Endothelial cell (in vitro differentiated cells): ENCODE results near the gene FDX2. TPM values are rescaled to one million over a fixed set of nuclear protein-coding genes. Genes with fewer than 3 reads are reported as not detected.
"Not testable (repeated sequence)": the region's sequence is repeated elsewhere in the genome, so short reads cannot be mapped to it uniquely, and the experiment has no call there.

Experiments
- DNase-seq: peaks from one replicate; pipeline ENCODE4 v3.0.0; 2021; ENCODE audit warnings: low spot score
- H3K27ac Mint-ChIP-seq: one replicate; pipeline ENCODE4 v1.8.0; 2021; ENCODE audit warnings: mixed read lengths, inconsistent platforms; ENCODE audit not compliant: unreplicated experiment
- H3K27me3 Mint-ChIP-seq: one replicate; pipeline ENCODE4 v1.8.0; 2021; ENCODE audit warnings: mild to moderate bottlenecking, moderate library complexity, mixed read lengths, inconsistent platforms; ENCODE audit not compliant: unreplicated experiment
- H3K36me3 Mint-ChIP-seq: one replicate; pipeline ENCODE4 v1.8.0; 2021; ENCODE audit warnings: mild to moderate bottlenecking, low read depth, mixed read lengths, inconsistent platforms; ENCODE audit not compliant: unreplicated experiment
- H3K4me1 Mint-ChIP-seq: one replicate; pipeline ENCODE4 v1.8.0; 2021; ENCODE audit warnings: mild to moderate bottlenecking, mixed read lengths, inconsistent platforms; ENCODE audit not compliant: unreplicated experiment
- H3K4me3 Mint-ChIP-seq: one replicate; pipeline ENCODE4 v1.8.0; 2021; ENCODE audit warnings: mild to moderate bottlenecking, mixed read lengths, inconsistent platforms; ENCODE audit not compliant: unreplicated experiment
- H3K9me3 Mint-ChIP-seq: one replicate; pipeline ENCODE4 v1.8.0; 2021; ENCODE audit warnings: mixed read lengths, inconsistent platforms; ENCODE audit not compliant: unreplicated experiment
- total RNA-seq: library from RNA; stranded (reverse); fragmentation: NEBNext Ultra II Directional; extraction: Animal tissue kit (Norgen Biotek cat#: 25700); gene quantifications from one replicate; pipeline ENCODE4 v1.2.1, GENCODE V29; 2021; ENCODE audit not compliant: unreplicated experiment
- TF ChIP-seq, protein P1 (sequence below): fragments of 200-600 bp; sonication (generic); IDR thresholded peaks from one replicate; pipeline ENCODE4 v1.5.0; 2021; ENCODE audit warnings: antibody characterized with exemption; ENCODE audit not compliant: unreplicated experiment

FDX2 gene
- total RNA-seq, 1 donor from 2014 or later: 18.9 TPM

DNA sequence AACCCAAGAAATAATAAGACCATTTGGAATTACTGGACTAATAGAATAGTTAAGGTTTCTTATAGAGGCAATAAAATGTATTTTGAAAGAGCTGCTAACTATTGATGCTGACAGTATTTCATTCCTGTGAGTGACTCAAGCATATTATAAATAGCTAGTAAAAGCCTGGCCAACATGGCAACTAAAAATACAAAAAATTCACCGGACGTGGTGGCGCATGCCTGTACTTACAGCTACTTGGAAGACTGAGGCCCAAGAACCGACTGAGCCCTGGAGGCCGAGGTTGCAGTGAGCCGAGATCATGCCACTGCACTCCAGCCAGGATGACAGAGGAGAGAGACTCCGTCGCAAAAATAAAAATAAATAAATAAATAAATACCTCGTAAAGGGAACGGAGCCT is 29.0 kb upstream of the FDX2 start:
- DNase-seq: no peak
- Mint-ChIP-seq H3K4me3 (no peak overlapping the region), H3K9me3 (no peaks in the 10 kb centered on the region), H3K27me3 (peaks cover 4% of the 10 kb centered on the region), H3K36me3 (no peaks in the 10 kb centered on the region), H3K27ac (no peak overlapping the region), H3K4me1 (no peaks in the 10 kb centered on the region)
- TF ChIP-seq, protein P1, sequence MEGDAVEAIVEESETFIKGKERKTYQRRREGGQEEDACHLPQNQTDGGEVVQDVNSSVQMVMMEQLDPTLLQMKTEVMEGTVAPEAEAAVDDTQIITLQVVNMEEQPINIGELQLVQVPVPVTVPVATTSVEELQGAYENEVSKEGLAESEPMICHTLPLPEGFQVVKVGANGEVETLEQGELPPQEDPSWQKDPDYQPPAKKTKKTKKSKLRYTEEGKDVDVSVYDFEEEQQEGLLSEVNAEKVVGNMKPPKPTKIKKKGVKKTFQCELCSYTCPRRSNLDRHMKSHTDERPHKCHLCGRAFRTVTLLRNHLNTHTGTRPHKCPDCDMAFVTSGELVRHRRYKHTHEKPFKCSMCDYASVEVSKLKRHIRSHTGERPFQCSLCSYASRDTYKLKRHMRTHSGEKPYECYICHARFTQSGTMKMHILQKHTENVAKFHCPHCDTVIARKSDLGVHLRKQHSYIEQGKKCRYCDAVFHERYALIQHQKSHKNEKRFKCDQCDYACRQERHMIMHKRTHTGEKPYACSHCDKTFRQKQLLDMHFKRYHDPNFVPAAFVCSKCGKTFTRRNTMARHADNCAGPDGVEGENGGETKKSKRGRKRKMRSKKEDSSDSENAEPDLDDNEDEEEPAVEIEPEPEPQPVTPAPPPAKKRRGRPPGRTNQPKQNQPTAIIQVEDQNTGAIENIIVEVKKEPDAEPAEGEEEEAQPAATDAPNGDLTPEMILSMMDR: no peak

GRCh38 chr19:10343495-10343894 is 27.7 kb upstream of the FDX2 start:
- TF ChIP-seq, protein P1: no peak
- no peak for DNase-seq
- no peaks in the 10 kb centered on the region for H3K9me3 Mint-ChIP-seq

GRCh38 chr19:10339977-10340376 is 24.2 kb upstream of the FDX2 start:
- no peak overlapping the region for H3K4me3 Mint-ChIP-seq
- no peaks in the 10 kb centered on the region for H3K9me3 Mint-ChIP-seq
- TF ChIP-seq, protein P1: no peak
- peaks cover 12% of the 10 kb centered on the region for H3K27me3 Mint-ChIP-seq
- H3K36me3 Mint-ChIP-seq: peaks cover 3% of the 10 kb centered on the region
- H3K4me1 Mint-ChIP-seq: peaks cover 4% of the 10 kb centered on the region
- no peak for DNase-seq
- H3K27ac Mint-ChIP-seq: no peak overlapping the region

More at GRCh38 chr19:10343495-10343894, 27.7 kb upstream of the FDX2 start:
- Mint-ChIP-seq H3K4me1 (peaks cover 4% of the 10 kb centered on the region), H3K27ac (no peak overlapping the region), H3K27me3 (peaks cover 7% of the 10 kb centered on the region), H3K4me3 (no peak overlapping the region), H3K36me3 (peaks cover 3% of the 10 kb centered on the region)

DNA sequence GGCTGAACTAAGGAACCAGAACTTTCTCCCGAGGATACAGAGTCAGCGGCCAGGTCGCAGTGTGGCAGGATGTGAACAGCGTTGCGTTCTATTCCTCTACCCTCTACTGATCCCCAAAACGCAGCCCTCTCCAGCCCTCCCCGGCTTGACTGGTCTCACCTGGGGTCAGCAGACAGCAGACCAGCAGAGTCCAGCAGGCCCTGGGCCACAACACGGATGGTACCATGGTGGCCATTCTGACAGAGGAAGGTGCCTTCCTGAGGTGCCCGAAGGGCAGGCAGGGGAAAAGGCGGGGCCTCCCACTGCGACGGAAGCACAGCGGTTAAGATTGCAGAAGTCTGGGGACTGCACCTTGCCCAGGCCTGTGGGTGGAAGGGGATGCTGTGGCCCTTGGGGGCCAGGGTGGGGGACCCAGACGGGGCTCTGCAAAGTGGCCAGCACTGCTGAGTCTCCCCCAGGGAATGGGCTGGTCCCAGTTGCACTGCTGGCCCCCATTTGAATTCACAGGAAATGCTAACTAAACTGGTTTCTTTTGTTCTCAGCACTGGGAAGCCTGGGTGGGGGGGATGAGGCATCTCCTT is 23.7 kb upstream of the FDX2 start, which contains the start of gene ICAM3:
Gene ICAM3, minus strand, starts transcription at position 245 of the 581 bp plus-strand sequence. Its CDS starts 10 bp downstream, at position 235.
- Mint-ChIP-seq H3K36me3 (peaks cover 3% of the 10 kb centered on the region), H3K4me3 (peak within 1 kb of the TSS; percentile 49), H3K9me3 (no peaks in the 10 kb centered on the region), H3K27me3 (peaks cover 12% of the 10 kb centered on the region), H3K4me1 (peaks cover 4% of the 10 kb centered on the region), H3K27ac (peak within 1 kb of the TSS; percentile 64)
- no peak for DNase-seq
- TF ChIP-seq, protein P1: no peak

DNA sequence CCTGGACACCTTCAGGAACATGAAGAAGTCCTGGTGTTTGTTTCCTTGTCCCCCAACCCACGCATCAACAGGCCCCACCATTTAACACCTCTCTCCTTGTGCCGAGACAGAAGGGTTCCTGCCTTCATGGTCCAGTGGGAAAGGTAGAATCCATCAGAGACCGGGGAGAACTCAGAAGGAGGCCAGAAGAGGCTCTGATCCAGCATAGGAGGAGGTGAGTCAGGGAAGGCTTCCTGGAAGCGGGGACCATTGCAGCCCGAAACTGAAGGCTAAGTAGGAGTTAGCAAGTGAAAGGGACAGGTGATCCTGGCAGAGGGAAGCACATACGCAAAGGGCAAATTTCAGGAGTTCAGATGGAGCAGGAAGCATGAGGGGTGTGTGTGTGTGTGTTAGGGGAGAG is 23.1 kb upstream of the FDX2 start:
- DNase-seq: no peak
- Mint-ChIP-seq H3K9me3 (no peaks in the 10 kb centered on the region), H3K27me3 (peaks cover 12% of the 10 kb centered on the region), H3K4me1 (peaks cover 4% of the 10 kb centered on the region), H3K36me3 (peaks cover 7% of the 10 kb centered on the region), H3K4me3 (peak overlapping the region; percentile 49), H3K27ac (no peak overlapping the region)
- TF ChIP-seq, protein P1: no peak

- peaks cover 14% of the 10 kb centered on the region for H3K36me3 Mint-ChIP-seq
- H3K27ac Mint-ChIP-seq, DNase-seq, H3K4me3 Mint-ChIP-seq, H3K9me3 Mint-ChIP-seq: not testable (repeated sequence)
- H3K4me1 Mint-ChIP-seq: peaks cover 13% of the 10 kb centered on the region
- H3K27me3 Mint-ChIP-seq: peaks cover 17% of the 10 kb centered on the region
Measured at GRCh38 chr19:10336725-10337124, 20.9 kb upstream of the FDX2 start.
